NCI-H82 (cell line): ENCODE data around the gene KIAA0232.
"Not testable (repeated sequence)": the region's sequence is repeated elsewhere in the genome, so short reads cannot be mapped to it uniquely, and the experiment has no call there.

Source experiments
- DNase-seq: peaks from one replicate; lab custom pipeline; 2025; lab: John Stamatoyannopoulos, UW

Gene KIAA0232

DNA sequence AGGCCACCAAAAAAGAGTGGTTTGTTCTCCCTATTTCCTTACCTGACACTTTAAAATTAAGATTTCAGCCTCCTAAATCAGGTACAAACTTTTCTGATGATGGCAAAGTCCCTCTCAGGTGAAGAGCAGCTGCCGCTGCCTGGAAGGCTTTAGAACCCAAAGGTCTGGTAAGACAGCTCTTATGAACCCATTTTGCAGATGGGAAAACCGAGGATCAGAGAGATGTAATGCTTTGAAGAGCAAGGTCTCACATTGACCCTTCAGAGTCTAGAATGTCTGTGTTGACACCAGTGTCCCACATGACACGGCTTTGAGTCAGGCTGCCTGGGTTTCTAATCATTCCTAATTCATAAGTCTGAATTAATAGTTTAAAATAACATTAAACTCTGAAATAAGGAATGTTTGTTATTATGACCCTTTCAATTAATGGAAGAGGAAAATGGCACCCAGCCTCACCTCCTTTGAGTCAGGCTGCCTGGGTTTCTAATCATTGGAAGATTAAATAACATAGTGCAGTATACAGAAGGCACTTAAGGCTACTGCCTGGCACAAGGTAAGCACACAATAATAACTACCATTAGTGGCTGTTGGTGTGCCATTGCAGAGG lies 27.9 kb upstream of the KIAA0232 start:
- DNase-seq, result no peak

DNA sequence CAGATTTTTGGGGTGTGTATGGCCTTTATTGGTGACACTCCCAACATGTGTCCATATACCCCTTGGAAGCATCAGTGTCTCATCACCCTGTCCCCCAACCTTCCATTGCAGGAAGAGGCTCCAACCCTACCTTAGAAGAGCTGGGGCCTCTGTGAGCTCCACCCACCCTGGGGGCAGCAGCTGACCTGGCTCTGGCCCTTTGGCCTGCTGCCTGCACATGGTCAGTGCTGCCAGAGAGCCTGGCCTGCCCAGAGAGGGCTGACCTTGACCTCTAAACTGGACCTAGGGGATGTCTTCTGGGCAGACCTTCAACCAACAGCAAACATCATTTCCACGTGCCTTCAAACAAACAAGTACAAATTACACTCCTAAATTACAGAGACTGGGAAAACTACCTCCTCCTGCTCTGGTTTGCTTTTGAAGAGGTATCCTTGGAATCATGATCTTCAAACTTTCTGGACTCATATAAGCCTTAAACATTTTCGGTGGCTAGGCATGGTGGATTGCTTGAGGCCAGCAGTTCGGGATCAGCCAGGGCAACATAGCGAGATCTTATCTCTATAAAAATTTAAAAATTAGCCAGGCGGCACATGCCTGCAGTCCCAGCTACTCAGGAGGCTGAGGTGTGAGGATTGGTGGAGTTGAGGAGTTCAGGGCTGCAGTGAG lies 27.3 kb upstream of the KIAA0232 start:
- no peak for DNase-seq

DNA sequence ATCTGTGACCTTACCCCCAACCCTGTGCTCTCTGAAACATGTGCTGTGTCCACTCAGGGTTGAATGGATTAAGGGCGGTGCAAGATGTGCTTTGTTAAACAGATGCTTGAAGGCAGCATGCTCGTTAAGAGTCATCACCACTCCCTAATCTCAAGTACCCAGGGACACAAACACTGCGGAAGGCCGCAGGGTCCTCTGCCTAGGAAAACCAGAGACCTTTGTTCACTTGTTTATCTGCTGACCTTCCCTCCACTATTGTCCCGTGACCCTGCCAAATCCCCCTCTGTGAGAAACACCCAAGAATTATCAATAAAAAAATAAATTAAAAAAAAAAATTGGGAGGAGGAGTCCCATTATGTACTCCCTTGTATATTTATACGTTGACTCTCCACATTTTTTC lies 26.2 kb upstream of the KIAA0232 start:
- not testable (repeated sequence) for DNase-seq

DNA sequence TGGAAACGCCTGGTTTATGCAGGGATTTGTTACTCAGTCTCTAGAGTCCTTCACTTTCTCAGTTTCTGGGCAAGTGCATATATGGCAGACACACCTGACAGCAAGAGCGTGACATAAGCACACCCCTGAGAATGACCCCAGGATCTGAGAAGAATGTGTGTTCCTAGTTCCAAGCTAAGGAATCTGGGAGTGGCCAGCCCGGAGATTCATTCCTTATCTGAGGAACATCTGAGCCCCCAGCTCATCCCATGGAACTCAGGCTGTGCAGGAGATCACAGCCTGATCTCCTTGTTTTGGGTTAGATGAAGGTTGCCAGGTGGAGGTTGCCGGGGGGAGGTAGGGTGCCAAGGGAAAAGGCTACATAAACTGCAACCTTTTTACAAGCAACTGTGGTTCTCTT lies 23.8 kb upstream of the KIAA0232 start:
- no peak for DNase-seq

DNA sequence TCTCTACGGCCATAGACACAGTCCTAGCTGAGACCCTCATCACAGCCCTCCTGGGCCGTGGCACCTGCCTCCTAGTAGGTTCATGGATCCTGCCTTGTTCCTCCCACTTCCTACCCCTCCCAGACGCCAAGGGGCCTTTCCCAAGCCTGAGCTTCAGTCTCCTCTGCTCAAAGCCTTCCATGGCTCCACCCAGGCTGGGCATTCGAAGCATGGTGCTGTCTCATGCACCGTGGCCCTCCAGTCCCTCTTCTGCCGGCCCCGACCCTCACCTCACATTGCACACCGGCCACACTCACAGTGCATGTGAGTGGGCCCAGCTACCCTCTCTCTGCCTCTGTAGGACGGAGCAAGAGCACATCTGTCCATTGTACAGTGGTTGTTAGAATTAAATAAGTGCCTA lies 21.7 kb upstream of the KIAA0232 start:
- DNase-seq, result no peak

DNA sequence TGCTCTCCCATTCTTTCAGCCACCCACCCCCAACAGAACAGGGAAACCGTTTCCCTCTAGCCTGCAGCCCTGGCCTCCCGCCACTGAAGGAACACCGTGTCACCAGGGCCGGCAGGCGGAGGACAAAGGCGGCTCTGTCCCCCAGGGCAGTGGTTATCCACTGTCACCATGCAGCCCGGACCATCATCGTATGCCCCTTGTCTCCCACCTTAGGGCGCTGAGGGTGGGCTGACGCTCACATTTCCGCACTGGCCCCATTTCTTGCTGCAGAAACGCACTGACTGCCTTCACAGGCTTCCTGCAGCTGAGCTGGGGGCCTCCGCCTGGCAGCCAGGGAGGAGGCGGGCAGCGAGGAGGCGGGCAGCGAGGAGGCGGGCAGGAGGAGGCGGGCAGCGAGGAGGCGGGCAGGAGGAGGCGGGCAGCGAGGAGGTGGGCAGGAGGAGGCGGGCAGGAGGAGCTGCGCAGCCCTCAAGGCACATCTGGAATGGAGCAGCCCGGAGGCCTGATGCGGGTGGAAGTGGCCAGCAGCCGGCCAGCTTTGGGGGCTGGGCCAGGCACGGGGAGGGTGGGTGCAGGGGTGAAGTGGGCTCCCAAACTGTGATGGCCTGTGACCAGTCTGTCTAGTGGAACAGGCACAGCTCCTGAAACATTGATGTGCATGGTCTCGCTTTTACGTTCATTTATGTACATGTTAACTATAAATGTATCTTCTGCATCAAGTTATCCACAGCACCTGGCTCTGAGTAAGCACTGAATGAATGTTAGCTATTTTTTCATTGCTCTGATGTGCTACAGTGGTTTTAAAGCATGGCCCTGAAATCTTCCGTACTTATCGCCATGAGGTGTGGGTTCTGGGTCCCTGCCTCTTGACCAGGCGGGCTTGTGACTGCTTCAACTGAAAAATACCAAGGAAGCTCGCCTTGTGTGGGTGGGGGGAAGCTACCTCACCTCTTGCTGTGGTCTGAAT lies 20.6 kb upstream of the KIAA0232 start:
- DNase-seq, result no peak

DNA sequence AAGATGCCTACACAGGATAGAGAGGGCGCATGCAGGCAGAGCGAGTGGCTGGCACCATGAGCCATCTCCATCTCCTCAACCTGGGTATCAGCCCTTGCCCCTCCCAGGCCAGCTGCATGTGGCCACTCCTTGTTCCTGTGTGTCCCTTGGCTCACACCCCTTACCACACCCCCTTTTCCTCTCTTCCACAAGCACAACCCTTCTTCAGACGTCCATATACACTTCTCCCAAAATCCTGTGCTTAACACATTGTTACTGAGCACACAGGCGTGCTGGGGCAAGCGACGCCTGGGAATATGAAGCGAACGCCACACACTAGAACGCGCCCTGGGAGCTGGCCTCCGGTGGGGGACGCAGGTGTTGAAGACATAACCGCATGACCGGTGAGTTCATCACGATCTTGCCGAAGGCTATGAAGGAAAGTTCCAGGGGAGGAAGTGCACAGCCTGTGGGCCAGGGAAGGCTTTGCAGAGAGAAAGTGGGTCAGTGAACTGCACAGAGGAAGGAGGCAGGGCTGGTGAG lies 19.1 kb upstream of the KIAA0232 start:
- no peak for DNase-seq

DNA sequence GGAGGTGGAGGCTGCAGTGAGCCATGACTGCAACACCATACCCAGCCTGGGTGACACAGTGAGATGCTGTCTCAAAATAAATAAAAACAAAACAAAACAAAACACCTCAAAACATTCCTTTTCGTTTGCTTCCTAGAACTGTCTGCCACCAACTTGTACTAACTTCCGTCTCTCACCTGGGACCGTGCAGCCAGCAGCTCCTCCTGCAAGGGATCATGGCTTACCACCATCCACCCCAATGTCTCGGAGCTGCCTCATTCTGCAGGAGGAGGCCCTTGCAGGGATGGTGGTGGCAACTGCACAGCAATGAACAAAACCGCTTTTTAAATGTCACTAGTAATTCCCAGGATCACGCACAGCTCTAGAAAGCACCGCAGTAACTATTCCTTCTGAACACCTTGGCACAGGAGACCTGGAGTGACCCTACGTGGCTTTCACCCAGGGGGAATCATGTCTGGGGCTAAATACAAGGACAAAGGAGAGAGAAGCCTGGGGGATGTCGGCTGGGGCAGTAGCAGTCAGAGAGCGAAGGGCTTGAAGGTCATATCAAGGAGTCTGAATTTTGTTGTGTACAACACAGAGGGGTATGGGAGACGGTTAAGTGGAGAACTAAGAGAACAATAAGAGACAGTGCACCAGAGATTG lies 17.4 kb upstream of the KIAA0232 start:
- no peak for DNase-seq

DNA sequence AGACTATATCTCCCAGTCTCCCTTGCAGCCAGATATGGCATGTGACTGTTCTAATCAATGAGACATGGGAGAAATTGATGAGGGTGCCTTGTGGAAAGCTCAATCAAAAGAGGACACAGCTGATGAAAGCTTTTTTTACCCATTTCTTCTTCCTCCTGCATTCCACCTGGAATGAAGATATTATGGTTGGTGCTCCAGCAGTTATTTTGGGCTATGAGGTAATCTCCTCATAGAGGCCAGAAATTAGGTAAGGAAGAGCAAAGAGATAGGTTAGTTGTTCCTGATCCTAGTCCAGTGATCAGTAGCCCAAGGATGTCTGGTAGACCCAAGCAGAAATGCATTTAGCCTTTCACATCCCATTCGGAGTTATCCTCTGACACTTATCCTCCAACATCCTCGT lies 16.8 kb upstream of the KIAA0232 start:
- DNase-seq, result no peak

DNA sequence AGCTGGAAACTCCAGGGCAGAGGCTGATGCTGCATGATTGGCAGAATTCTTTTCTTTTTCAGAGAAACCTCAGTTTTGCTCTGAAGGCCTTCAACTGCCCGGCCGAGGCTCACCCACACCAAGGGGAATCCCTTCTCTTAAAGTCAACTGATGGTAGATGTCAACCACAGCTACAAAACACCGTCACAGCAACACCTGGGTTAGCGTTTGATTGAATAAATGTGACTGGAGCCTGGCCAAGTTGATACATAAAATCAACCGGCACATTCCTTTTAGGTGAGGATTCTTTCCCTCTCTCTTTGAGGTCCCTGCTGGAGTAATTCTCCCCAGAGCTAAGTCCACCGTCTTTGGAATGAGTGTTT lies 15.2 kb upstream of the KIAA0232 start:
- no peak for DNase-seq

DNA sequence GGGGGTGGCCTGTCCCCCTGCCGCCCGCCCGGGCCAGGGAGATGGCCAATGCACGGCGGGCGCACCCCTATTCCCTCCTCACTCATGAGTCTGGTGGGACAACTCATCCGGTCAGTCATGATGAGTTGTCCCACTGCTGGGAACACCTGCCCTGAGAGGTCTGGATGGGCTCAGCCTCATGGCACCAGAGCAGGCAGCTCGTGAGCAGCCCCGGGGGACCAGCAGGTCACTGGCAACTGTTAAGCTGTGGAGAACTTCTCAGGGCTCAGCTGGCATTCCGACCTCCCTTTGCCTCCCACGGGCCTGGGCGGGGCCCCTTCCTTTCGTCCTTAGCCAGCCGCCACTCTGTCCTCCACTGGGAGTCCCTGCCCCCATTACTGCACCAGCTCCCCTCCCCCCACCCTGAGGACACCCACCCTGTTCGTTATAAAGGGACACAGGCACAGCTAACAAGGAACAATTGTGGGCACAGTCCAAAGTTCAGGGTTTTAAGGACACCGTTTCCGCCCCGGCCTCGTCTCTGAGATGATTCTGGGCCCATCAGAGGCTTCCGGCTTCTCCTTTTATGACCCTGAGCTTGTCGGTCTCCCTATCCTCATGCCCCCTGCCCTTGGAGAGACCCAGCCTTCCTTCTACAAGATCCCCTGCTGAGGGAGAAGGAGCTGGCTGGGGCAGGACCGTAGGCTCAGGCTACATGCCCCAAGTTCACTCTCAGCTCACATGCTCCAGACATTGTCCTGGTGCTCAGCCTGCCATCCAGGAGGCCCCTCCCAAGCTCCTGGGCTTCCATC lies 14.6 kb upstream of the KIAA0232 start:
- DNase-seq, result no peak

DNA sequence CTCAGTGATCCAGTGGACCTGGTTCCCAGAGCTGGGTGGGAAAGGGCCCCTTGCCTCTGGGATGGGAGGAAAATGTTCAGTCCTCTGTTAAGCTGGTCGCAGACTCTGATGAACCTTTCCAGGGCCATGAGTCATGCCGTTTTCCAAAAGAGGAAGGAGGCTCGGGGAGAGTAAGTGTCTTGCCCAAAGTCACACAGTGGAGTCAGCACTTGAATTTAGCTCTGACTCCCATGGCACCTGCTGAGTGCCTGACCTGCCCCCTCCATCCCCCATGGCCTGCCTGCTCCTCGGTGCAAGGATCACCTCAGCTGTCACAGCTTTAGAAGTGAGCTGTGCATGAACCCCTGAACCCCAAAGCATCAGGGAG lies 14.0 kb upstream of the KIAA0232 start:
- DNase-seq, result no peak

DNA sequence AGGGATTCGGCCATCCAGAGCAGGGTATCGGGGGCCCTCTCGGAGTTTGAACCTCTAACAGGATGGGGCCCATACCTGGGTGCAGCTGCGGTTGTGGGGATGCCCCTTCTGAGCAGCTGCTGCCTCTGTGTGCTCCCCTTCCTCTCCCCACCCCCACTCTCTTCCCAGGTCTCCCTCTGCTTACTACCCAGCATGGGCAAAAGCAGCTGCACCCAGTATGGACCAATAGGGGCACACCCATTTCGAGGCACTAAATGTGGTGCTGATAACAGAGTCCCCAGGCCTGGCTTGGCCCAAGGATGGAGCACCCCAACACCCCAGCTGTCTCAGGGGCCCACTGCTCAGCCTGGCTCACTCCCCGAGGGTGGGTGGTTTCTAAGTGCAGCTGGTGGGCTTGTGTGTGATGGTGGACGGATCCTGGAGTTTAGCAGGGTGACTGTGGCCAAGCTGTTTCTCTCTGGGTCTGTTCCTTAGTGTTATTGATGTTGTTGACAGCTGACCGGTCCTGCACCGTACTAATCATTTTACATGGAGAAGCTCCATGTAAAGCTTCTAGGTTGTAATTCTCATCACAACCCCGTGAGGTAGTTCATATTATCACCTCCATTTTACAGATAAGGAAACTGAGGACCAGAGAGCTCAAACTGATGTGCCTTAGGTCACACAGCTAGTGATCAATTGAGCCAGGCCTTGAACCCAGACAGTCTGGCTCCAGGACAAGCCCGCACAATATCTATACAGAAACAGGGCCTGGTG lies 13.1 kb upstream of the KIAA0232 start:
- no peak for DNase-seq

DNA sequence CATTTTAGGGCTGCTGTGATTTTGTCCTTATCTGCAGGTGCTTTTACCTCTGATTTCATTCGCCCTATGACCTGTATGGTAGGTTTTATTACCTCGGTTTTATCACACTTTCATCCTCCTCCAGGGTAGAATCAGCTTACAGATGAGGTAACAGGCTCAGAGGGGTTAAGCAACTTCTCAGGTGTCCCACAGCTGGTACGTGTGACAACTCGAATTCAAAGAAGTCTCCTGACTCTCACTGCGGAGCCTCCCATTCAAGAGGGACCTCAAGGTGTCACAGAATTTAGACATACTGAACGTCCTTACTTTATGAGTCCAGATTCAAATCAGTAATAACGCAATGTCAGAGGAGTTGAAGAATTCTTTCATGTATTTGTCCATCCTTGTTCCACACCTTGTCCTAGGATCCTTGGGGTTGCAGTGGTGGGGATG lies 12.5 kb upstream of the KIAA0232 start:
- no peak for DNase-seq

DNA sequence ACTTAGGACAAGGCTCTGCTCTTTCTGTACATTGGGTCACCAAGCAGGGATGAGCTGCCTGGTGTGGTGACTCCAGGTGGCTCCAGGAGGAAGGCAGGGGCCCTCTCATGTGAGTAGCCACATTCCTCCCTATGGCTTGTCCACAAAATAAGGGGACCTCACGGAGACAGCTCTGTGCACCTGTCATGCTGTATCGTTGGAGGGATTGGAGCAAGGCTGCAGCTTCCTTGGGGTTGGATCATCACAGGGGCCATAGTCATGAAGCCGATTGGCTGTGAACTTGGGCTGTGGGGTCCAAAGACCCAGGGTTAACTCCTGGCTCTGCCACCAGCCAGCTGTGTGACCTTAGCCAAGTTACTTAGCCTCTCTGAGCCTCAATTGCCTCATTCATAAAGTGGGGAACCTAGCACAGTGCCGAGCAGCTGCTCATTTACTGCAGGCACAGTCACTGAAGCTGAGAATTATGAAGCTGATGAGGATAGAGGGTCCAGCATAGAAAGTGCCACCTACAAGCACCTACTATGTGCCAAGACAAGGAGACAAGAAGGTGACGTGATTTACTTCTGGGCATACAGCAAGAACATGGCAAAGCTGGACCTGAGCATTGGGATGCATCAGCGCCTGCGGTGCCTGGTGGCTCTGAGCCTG lies 11.8 kb upstream of the KIAA0232 start:
- DNase-seq, result no peak

DNA sequence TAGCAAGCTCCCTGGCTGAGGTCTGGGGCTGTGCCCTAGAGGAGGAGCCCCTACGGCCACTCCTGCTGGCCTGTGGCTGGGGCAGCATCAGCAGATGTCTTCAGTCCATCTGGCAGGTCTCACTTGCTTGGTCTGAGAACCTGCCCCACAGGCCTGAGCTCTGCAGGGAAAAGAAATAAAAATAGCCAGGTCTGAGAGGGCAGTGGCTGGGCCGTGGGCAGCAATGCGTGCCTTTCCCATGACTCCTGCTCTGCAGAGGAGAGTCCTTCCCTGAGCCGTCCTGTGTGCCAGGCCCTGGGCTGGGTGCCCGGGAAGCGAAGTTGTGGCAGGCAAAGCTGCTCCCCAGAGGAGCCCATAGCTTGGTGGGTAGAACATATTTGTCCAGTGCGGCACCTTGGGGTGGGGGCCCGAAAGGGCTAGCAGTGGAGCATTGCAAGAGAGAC lies 11.3 kb upstream of the KIAA0232 start:
- DNase-seq, result no peak

DNA sequence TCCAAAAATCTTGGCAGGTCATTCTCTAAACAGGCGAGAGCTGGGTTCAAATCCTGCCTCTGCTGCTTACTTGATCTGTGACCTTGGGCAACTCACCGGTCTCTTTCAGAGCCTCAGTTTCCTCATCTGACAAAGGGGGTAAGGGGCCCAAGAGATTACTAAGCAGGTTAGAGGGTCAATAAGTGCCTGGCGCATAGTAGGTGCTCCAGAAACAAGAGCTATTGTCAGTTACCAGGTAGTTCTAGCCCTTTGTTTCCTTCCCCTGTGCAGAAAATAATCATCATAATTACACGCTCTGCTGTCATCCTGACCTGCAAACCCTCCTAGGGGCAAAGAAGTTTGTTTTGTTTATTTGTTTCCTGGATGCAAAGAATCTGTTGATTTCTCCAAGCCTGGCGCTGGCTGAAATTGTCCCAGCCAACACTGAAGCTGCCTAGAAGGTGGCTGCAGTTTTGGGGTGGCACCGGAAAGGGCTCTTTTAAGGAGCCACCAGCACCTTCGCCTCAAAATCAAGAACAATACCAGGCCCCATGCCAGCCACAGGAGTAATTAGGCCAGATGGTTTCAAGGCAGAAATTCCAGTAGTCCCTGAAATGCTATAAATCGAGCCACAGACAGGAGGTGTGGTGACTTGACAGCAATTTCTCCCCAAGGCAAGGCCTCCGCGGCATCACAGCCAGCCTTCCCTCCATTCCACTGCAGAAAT lies 10.2 kb upstream of the KIAA0232 start:
- no peak for DNase-seq

DNA sequence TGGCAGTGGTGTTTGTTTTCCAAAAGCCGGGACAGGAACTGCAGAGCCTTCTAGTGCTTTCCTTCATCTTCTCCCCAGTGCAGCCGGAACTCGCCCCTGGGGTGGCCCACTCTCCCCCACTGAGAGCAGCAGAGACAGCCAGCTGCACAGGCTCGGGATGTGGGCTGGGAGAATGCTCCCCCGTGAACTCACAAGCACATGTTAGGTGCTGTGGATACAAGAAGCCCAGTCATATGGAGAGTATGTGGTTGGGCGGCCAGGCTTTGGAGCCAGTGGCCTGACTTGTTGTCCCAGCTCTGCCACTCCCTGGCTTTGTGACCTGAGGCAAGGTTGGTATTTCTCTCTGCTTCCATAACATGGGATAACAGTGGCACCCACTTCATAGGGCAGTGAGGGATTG lies 9.4 kb upstream of the KIAA0232 start:
- no peak for DNase-seq
